H9 (cell line): ENCODE measurements around the gene ST13. TPM values are rescaled to one million over a fixed set of nuclear protein-coding genes. Genes with fewer than 3 reads are reported as not detected.
"Not testable (repeated sequence)": the region's sequence is repeated elsewhere in the genome, so short reads cannot be mapped to it uniquely, and the experiment has no call there.

Experiments
- DNase-seq: peaks from one replicate; pipeline ENCODE4 v3.0.0-alpha.2; 2017
- H2AFZ ChIP-seq: one replicate; pipeline ENCODE4 v1.6.1; 2013; ENCODE audit warnings: mild to moderate bottlenecking, low read length, control low read depth, moderate library complexity
- H2AK5ac ChIP-seq: 2 replicates; pipeline ENCODE4 v1.6.1; 2013; ENCODE audit warnings: low read length, control low read depth, mixed read lengths; ENCODE audit not compliant: insufficient read length
- H2BK120ac ChIP-seq: one replicate; pipeline ENCODE4 v1.6.1; 2013; ENCODE audit warnings: low read depth, mild to moderate bottlenecking, low read length, control low read depth, inconsistent platforms; ENCODE audit not compliant: poor library complexity, severe bottlenecking
- H2BK12ac ChIP-seq: 2 replicates; pipeline ENCODE4 v1.6.1; 2013; ENCODE audit warnings: low read length, control low read depth, mixed read lengths, low read depth; ENCODE audit not compliant: insufficient read length
- H2BK15ac ChIP-seq: 2 replicates; pipeline ENCODE4 v1.6.1; 2013; ENCODE audit warnings: low read depth, low read length, control low read depth
- H2BK20ac ChIP-seq: one replicate; pipeline ENCODE4 v1.6.1; 2013; ENCODE audit warnings: low read depth, mild to moderate bottlenecking, low read length, control low read depth, inconsistent platforms; ENCODE audit not compliant: poor library complexity, severe bottlenecking
- H2BK5ac ChIP-seq: 2 replicates; pipeline ENCODE4 v1.6.1; 2013; ENCODE audit warnings: low read length, control low read depth, mixed read lengths; ENCODE audit not compliant: insufficient read length
- H3K14ac ChIP-seq: 2 replicates; pipeline ENCODE4 v1.6.1; 2013; ENCODE audit warnings: low read length, control low read depth; ENCODE audit not compliant: insufficient read depth
- H3K18ac ChIP-seq: 2 replicates; pipeline ENCODE4 v1.6.1; 2013; ENCODE audit warnings: low read depth, mild to moderate bottlenecking, mixed read lengths, low read length, control low read depth; ENCODE audit not compliant: insufficient read length
- H3K23ac ChIP-seq: 2 replicates; pipeline ENCODE4 v1.6.1; 2013; ENCODE audit warnings: low read length, control low read depth, mixed read lengths, low read depth; ENCODE audit not compliant: insufficient read length
- H3K23me2 ChIP-seq: 2 replicates; pipeline ENCODE4 v1.6.1; 2013; ENCODE audit warnings: low read depth, mild to moderate bottlenecking, mixed read lengths, low read length, control low read depth; ENCODE audit not compliant: insufficient read length, poor library complexity, severe bottlenecking
- H3K27ac ChIP-seq: 2 replicates; pipeline ENCODE4 v1.5.1; 2013; ENCODE audit warnings: low read length, control low read depth, mixed read lengths, low read depth; ENCODE audit not compliant: insufficient read length
- H3K27me3 ChIP-seq: 2 replicates; pipeline ENCODE4 v1.6.1; 2013; ENCODE audit warnings: low read length, control low read depth, inconsistent platforms; ENCODE audit not compliant: insufficient read depth
- H3K4ac ChIP-seq: 2 replicates; pipeline ENCODE4 v1.6.1; 2013; ENCODE audit warnings: low read depth, mild to moderate bottlenecking, control low read depth, inconsistent platforms, low read length, moderate library complexity
- H3K4me1 ChIP-seq: 2 replicates; pipeline ENCODE4 v1.6.1; 2013; ENCODE audit warnings: low read length, control low read depth, inconsistent platforms; ENCODE audit not compliant: insufficient read depth
- H3K4me2 ChIP-seq: 2 replicates; pipeline ENCODE4 v1.6.1; 2013; ENCODE audit warnings: low read length, control low read depth, mixed read lengths; ENCODE audit not compliant: insufficient read length, insufficient read depth
- H3K56ac ChIP-seq: 2 replicates; pipeline ENCODE4 v1.6.1; 2013; ENCODE audit warnings: low read depth, mild to moderate bottlenecking, mixed read lengths, low read length, control low read depth; ENCODE audit not compliant: insufficient read length
- H3K79me1 ChIP-seq: 2 replicates; pipeline ENCODE4 v1.6.1; 2013; ENCODE audit warnings: low read depth, mild to moderate bottlenecking, moderate library complexity, low read length, control low read depth, inconsistent platforms; ENCODE audit not compliant: insufficient read depth, poor library complexity, severe bottlenecking
- H3K79me2 ChIP-seq: 2 replicates; pipeline ENCODE4 v1.6.1; 2013; ENCODE audit warnings: low read length, control low read depth, inconsistent platforms; ENCODE audit not compliant: insufficient read depth
- H3K9ac ChIP-seq: 2 replicates; pipeline ENCODE4 v1.6.1; 2013; ENCODE audit warnings: low read length, control low read depth, mixed read lengths; ENCODE audit not compliant: insufficient read length; ENCODE audit errors: extremely low read depth
- H3K9me3 ChIP-seq: one replicate; pipeline ENCODE4 v1.6.1; 2013; ENCODE audit warnings: low read depth, low read length, inconsistent platforms; ENCODE audit not compliant: control insufficient read depth
- H3T11ph ChIP-seq: one replicate; pipeline ENCODE4 v1.6.1; 2013; ENCODE audit warnings: mild to moderate bottlenecking, low read length, control low read depth, inconsistent platforms
- H4K20me1 ChIP-seq: one replicate; pipeline ENCODE4 v1.6.1; 2013; ENCODE audit not compliant: control insufficient read depth, insufficient read length, insufficient read depth
- H4K5ac ChIP-seq: 2 replicates; pipeline ENCODE4 v1.6.1; 2013; ENCODE audit warnings: low read depth, mild to moderate bottlenecking, mixed read lengths, low read length, control low read depth; ENCODE audit not compliant: insufficient read length
- H4K8ac ChIP-seq: replicated peaks from 2 replicates; pipeline ENCODE4 v1.6.1; 2013; ENCODE audit warnings: low read length, control low read depth, mixed read lengths, low read depth; ENCODE audit not compliant: insufficient read length
- H4K91ac ChIP-seq: 2 replicates; pipeline ENCODE4 v1.6.1; 2013; ENCODE audit warnings: low read depth, mild to moderate bottlenecking, moderate library complexity, mixed read lengths, low read length, control low read depth; ENCODE audit not compliant: insufficient read length
- H3K27ac Mint-ChIP-seq, 3 experiments: 2 replicates in 2 of 3; 3 replicates in 1 of 3; pipeline ENCODE4 v1.8.0; 2020 to 2021; ENCODE audit warnings: mixed read lengths in 3 of 3, mild to moderate bottlenecking in 1 of 3, moderate library complexity in 1 of 3
- H3K27me3 Mint-ChIP-seq: 2 replicates; pipeline ENCODE4 v1.8.0; 2021; ENCODE audit warnings: low read depth, mild to moderate bottlenecking, moderate library complexity, mixed read lengths
- H3K36me3 Mint-ChIP-seq, 3 experiments: 2 replicates in 2 of 3; 3 replicates in 1 of 3; pipeline ENCODE4 v1.8.0; 2020 to 2021; ENCODE audit warnings: low read depth in 3 of 3, mixed read lengths in 3 of 3; ENCODE audit not compliant: insufficient read depth in 1 of 3
- H3K4me1 Mint-ChIP-seq, 2 experiments: 2 replicates each; pipeline ENCODE4 v1.8.0; 2020; ENCODE audit warnings: mixed read lengths in 2 of 2
- H3K4me3 Mint-ChIP-seq, 2 experiments: 2 replicates in 1 of 2; 3 replicates in 1 of 2; pipeline ENCODE4 v1.8.0; 2020 to 2021; ENCODE audit warnings: mild to moderate bottlenecking in 2 of 2, mixed read lengths in 2 of 2, moderate library complexity in 1 of 2
- H3K9me3 Mint-ChIP-seq, 2 experiments: 2 replicates in 1 of 2; 3 replicates in 1 of 2; pipeline ENCODE4 v1.8.0; 2020; ENCODE audit warnings: mild to moderate bottlenecking in 2 of 2, mixed read lengths in 2 of 2, moderate library complexity in 1 of 2
- CTCF ChIP-seq: fragments of 200-600 bp; sonication (generic); conservative IDR thresholded peaks from 3 replicates; pipeline ENCODE4 v1.8.0; 2021; ENCODE audit warnings: antibody characterized with exemption, mild to moderate bottlenecking
- WGBS: extraction: QIAGEN DNeasy Blood & Tissue Kit; methylation state at CpG from one replicate; pipeline ENCODE4 v1.1.7; 2013; ENCODE audit warnings: missing lambda C conversion rate, low lambda C conversion rate, mixed read lengths; ENCODE audit not compliant: insufficient read length; ENCODE audit errors: extremely low coverage; 5-methylcytosine and 5-hydroxymethylcytosine counted together
- total RNA-seq: library from RNA; stranded (reverse); gene quantifications from 2 replicates; pipeline ENCODE4 v1.2.1, GENCODE V29; 2021

The ST13 gene
- total RNA-seq, 1 experiment from 2014 or later = 353 TPM

- Histone ChIP-seq H2BK12ac (no peak overlapping the region), H2AFZ (no peak overlapping the region), H3K14ac (no peak overlapping the region), H2AK5ac (no peak overlapping the region), H4K5ac (no peak overlapping the region), H3K27me3 (no peaks in the 10 kb centered on the region), H4K91ac (no peak overlapping the region), H3K23me2 (peaks cover 5% of the 10 kb centered on the region), H2BK5ac (no peak overlapping the region), H4K8ac (no peak overlapping the region), H3K18ac (no peak overlapping the region), H3K79me2 (peaks cover 51% of the 10 kb centered on the region; the same call in 1 of the 2 replicates), H4K20me1 (no peaks in the 10 kb centered on the region), H3K9me3 (no peaks in the 10 kb centered on the region), H3K9ac (peak overlapping the region; percentile 71), H3K4me2 (no peak overlapping the region), H3K4ac (no peak overlapping the region), H3K27ac (no peak overlapping the region), H2BK120ac (no peak overlapping the region), H3K56ac (no peak overlapping the region), H3T11ph (no peak overlapping the region), H2BK20ac (no peak overlapping the region), H2BK15ac (no peak overlapping the region), H3K4me1 (peaks cover 2% of the 10 kb centered on the region; the same call in 1 of the 2 replicates), H3K23ac (no peak overlapping the region), H3K79me1 (peaks cover 6% of the 10 kb centered on the region)
- no peak for TF ChIP-seq CTCF
- H3K9me3 Mint-ChIP-seq = no peaks in the 10 kb centered on the region
- peaks cover 30% of the 10 kb centered on the region in 2 experiments for H3K4me1 Mint-ChIP-seq
- peak overlapping the region; percentile 32 to 90 (median 50); a peak in 6 of 7 replicates for H3K27ac Mint-ChIP-seq
- no peak for DNase-seq
- no peaks in the 10 kb centered on the region for H3K27me3 Mint-ChIP-seq
- peaks cover 5 to 37% (median 25%) of the 10 kb centered on the region in 3 experiments for H3K36me3 Mint-ChIP-seq
- no CpG with 5 or more reads among the region's 1 CpG for WGBS
- peak overlapping the region; percentile 4 to 17; a peak in 3 of 5 replicates for H3K4me3 Mint-ChIP-seq
Measured at GRCh38 chr22:40853333-40853732, 3.1 kb downstream of the ST13 start.

- not testable (repeated sequence) for H2BK5ac ChIP-seq, H4K20me1 ChIP-seq, H3T11ph ChIP-seq, H4K8ac ChIP-seq, H3K9me3 Mint-ChIP-seq, H3K79me2 ChIP-seq, H3K23ac ChIP-seq, H3K27ac ChIP-seq, H3K4me2 ChIP-seq, H2BK120ac ChIP-seq, H2BK12ac ChIP-seq, H3K9ac ChIP-seq, H4K5ac ChIP-seq, H2AK5ac ChIP-seq, H3K9me3 ChIP-seq, H4K91ac ChIP-seq, H2AFZ ChIP-seq, H3K4me1 ChIP-seq, H3K27me3 ChIP-seq, H3K4me1 Mint-ChIP-seq, DNase-seq, H3K18ac ChIP-seq, H3K27me3 Mint-ChIP-seq, H3K4ac ChIP-seq, H2BK20ac ChIP-seq, H3K14ac ChIP-seq, H3K23me2 ChIP-seq, H2BK15ac ChIP-seq, H3K79me1 ChIP-seq, H3K56ac ChIP-seq, H3K27ac Mint-ChIP-seq, H3K4me3 Mint-ChIP-seq
- H3K36me3 Mint-ChIP-seq = peaks cover 14 to 87% (median 70%) of the 10 kb centered on the region in 3 experiments; a peak in 6 of 7 replicates
- no CpG with 5 or more reads among the region's 11 CpGs for WGBS
Measured at GRCh38 chr22:40845816-40846215, 10.6 kb downstream of the ST13 start.
